HG03095 (cell line): ENCODE measurements around the gene DDX31.
"Not testable (repeated sequence)": the region's sequence is repeated elsewhere in the genome, so short reads cannot be mapped to it uniquely, and the experiment has no call there.

Experiments used
- ATAC-seq: cut with Tn5 transposase; IDR thresholded peaks from one replicate; pipeline ENCODE4 v1.9.1; 2021; ENCODE audit warnings: moderate library complexity; ENCODE audit not compliant: unreplicated experiment

Gene DDX31

DNA sequence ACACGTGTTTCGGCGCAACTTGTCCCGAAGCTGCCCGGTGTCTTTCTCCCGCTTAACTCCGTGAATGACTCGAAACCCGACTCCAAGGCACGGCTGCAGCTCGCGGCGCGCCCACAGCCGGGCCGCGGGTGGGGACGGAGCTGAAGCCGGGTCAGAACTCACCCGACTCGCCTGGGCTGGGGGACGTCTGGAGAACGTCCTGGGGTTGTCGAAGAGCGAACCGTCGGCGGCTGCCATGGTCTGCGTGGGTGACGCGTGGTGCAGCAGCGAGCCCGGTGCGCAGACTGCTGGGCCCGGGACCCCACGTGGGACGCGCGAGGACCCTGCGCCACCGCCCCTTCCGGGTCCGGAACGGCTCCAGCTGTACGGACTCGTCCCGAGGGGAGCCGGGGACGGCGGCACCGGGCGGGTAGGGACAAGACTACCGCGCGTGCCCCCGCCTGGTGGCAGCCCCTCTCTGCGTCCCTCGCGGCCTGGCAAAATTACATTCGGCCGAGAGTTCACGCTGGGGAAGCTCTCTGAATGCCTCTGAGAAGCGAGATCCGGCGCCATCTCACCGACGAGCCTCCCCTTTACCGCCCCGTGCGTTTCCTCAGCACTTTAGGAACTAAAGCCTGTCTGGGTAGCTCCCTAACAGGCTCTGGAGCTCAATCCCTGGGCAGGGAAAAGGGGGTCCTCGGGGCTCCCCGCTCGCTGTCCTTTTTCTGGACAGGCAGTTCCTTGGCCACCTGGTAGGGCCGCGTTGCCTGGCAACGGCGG, at the start of gene DDX31:
Gene DDX31 (minus strand): TSS at position 286 of the 759 bp plus-strand sequence. CDS start 49 bp downstream, at position 237.
- peak; percentile 61 for ATAC-seq

DNA sequence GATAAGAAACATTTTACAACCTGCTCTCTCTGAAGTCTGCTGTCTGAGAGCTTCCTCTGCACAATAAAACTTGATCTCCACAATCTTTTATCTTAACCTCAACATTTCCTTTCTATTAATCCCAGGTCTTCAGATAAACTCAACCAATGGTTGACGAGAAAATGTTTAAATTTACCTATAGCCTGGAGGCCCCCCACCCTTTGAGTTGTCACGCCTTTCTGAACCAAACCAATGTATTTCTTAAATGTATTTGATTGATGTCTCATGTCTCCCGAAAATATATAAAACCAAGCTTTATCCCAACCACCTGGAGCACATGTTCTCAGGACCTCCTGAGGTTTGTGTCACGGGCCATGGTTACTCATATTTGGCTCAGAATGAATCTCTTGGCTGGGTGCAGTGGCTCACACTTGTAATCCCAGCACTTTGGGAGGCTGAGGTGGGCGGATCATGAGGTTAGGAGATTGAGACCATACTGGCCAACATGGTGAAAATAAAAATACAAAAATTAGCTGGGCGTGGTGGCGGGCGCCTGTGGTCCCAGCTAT, 48.7 kb upstream of the DDX31 start:
- ATAC-seq = not testable (repeated sequence)

DNA sequence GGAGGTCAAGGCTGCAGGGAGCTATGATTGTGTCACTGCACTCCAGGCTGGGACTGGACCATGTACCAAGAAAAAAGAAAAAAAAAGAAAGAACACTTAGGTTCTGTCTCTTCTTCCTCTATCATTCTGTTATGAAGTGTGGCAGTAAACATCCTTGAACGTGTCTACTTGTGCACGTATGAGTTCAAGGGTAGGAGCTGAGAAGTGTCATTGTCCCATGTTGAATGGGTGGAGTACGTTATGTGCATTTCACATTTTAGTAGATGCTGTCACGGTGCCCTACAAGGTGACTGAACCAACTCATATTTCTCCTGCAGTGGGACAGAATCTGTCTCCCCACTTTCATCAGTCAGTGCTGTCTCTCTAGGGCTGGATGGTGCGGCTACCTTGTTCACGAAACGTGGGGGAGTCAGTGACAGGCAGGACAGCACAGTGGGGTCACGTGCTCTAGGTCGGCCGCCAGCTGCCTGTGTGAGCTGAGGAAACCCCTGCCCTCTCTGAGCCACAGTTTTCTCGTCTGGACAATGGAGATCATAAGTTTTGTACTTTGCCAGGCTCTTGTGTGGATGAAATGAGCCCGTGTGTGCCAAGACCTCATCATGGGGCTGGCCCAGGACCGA, 47.7 kb upstream of the DDX31 start:
- no peak for ATAC-seq

- ATAC-seq = no peak
Measured at GRCh38 chr9:132716007-132716406, 46.2 kb upstream of the DDX31 start.

DNA sequence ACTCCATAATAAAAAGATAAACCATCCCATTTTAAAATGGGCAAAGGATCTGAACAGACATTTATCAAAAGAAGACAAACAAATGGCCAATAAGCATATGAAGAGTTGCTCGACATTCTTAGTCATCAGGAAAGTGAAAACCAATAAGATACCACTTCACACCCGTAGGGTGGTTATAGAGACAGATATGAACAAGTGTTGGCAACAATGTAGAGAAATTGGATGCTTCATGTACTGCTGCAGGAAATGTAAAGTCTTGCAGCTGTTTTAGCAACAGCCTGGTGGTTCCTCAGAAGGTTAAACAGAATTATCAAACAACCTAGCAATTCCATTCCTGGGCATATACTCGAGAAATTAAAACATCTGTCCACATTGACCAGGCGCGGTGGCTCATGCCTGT, 43.0 kb upstream of the DDX31 start:
- no peak for ATAC-seq

- no peak for ATAC-seq
Measured at GRCh38 chr9:132711846-132712245, 42.1 kb upstream of the DDX31 start.

DNA sequence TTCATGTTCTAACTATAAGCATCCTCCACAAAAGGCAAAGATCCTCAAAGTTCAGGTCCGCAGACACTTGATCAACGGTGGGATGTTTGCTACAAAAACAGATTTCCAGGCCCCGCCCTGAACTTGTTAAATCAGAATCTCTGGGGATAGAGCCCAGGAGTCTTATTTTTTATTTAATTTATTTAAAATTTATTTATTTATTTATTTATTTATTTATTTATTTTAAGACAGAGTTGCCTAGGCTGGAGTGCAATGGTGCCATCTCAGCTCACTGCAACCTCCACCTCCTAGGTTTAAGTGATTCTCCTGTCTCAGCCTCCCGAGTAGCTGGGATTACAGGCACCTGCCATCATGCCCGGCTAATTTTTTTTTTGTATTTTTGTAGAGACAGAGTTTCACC, 41.4 kb upstream of the DDX31 start:
- not testable (repeated sequence) for ATAC-seq

- ATAC-seq = no peak
Measured at GRCh38 chr9:132710333-132710732, 40.5 kb upstream of the DDX31 start.

- ATAC-seq = no peak
Measured at GRCh38 chr9:132708769-132709430, 39.1 kb upstream of the DDX31 start.

- ATAC-seq = no peak
Measured at GRCh38 chr9:132708239-132708638, 38.5 kb upstream of the DDX31 start.

GRCh38 chr9:132703336-132703735, 33.6 kb upstream of the DDX31 start:
- ATAC-seq = no peak

- no peak for ATAC-seq
Measured at GRCh38 chr9:132702254-132702653, 32.5 kb upstream of the DDX31 start.

GRCh38 chr9:132699956-132700355, 30.2 kb upstream of the DDX31 start:
- ATAC-seq = no peak

DNA sequence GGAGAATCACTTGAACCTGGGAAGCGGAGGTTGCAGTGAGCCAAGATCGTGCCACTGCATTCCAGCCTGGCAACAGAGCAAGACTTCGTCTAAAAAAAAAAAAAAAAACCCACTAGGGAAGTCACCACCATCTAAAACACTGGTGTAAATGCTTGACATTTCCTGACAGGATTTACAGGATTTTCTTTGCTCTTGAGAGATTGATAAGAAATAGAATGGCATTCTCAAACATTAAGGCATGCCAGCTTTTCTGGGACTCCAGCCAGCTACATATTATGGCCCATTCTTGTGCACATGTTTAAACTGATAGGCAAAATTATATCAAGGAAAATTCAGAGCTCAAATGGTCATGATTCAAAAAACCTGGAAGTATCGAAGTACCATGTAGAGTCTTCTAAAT, 29.2 kb upstream of the DDX31 start:
- no peak for ATAC-seq

- ATAC-seq = no peak
Measured at GRCh38 chr9:132697230-132697629, 27.4 kb upstream of the DDX31 start.

DNA sequence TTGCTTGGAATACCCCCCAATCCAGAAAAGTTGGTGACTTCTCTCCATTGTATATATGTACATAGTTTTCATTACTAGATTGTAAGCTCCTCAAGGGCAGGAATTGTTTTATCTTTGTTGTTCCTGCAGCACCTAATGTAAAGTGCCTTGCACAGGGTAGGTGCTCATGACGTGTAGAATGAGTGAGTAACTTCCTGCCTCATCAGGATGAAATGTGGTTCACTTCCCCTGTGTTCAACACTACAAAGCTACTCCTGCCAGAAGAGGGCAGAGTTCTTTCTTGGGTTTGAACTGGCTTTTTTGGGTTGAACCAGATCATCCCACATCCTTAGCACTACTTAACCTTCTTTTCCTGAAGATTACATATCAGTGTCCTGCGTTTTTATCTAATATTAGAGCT, 24.4 kb upstream of the DDX31 start:
- ATAC-seq = no peak

DNA sequence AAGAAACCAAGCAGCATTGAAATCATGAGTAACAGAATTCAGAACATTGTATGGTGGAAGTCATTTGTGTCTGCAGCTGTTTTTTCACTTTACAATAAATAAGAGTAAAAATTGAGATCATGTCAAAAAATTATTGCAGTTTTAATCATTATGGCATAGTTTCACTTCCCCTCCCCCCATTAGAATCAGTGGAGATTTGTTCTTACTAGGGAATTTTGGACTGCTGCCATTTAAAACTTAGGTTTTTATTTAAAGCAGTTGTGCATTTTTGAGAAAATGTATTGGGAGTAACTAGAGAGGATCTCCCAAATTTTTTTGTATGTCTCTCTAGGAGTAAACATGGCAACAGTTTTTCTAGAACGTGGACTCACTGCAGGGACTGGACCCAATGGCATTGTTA, 20.9 kb upstream of the DDX31 start:
- no peak for ATAC-seq

DNA sequence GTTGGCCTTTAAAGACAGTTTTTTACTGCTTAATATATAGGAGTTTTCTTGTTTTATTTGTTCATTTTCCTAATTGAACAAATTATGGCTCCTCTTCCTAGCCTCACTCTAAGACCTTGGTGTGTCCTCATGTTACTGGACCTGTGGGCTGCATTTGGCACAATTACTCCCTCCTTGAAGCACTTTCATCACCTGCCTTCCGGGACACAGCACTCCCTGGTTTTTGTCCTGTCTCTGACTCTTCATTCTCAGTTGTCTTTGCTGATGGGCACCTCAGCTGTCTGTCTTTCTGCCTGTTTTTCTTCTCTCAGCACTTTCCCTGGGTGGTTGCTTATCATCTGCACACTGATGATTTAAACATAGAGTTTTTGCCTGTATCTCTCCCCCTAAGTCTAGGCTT, 14.1 kb upstream of the DDX31 start:
- ATAC-seq = no peak

DNA sequence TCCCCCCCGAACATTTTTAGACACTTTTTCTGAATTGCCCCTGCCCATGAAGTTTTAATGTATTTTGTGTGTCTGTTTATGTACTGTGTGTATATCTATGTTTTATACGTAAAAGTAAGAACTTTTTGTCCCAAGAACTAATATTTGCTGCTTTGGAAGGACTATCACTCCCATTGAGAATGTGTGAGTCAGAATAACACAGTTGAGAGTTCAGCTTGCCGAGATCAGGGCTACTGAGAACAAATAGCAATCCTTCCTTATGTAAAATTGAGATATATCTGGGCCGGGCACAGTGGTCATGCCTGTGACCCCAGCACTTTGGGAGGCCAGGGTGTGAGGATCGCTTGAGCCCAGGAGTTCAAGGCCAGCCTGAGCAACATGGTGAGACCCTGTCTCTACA, 11.8 kb upstream of the DDX31 start:
- ATAC-seq = no peak

DNA sequence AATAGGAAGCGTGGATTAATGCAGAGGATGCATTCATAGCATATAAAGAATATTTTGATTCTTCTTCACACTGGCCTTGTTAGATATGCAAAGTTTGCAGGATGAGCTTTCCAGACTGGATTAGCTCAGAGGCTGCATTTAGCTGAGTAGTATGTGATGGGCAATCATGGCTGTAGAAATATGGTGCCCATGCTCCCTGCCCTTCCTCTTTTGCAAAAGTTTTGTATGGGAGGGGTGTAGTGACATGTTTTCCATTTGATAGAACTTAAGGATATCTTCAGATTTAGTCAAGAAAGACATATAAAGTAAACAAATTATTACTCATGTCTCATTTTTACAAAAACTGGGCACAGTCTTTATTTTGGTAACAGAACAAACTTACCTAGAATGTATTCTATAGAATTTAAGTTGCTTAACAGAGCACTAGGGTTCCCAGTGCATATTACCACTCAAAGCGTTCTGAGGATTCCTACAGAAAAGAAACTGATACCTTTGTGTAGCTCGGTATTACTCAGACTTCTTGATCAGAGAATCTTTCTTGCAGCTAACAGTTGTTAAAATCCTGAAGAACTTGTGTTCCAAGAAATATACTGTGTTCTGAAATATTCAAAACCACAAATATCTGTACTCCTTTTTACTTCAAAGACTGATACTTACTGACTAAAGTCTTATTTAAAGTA, 10.3 kb upstream of the DDX31 start:
- no peak for ATAC-seq

- no peak for ATAC-seq
Measured at GRCh38 chr9:132677976-132678375, 8.2 kb upstream of the DDX31 start.
